Measurements from ENCODE around the gene PPP1R1C. TPM values are rescaled to one million over a fixed set of nuclear protein-coding genes. Genes with fewer than 3 reads are reported as not detected.
"Not testable (repeated sequence)": the region's sequence is repeated elsewhere in the genome, so short reads cannot be mapped to it uniquely, and the experiment has no call there.

Gene PPP1R1C
- total RNA-seq, 1 experiment from 2014 or later = 2.0 TPM

- in situ Hi-C loops (cut with HindIII; ENCODE audit: low pct_unique_long_range_greater_than_20kb, low sequenced_read_pairs) = no loop called here
- no peak for DNase-seq (ENCODE audit: low read depth, low spot score)
These were observed 12.6 kb downstream of the PPP1R1C start for GRCh38 chr2:181998041-181998835.

- in situ Hi-C loops (cut with HindIII; ENCODE audit: low pct_unique_long_range_greater_than_20kb, low sequenced_read_pairs) = no loop called here
- no peak for DNase-seq (ENCODE audit: low read depth, low spot score)
These were observed 13.4 kb downstream of the PPP1R1C start for GRCh38 chr2:181998891-181999654.

- in situ Hi-C loops (cut with HindIII; ENCODE audit: low pct_unique_long_range_greater_than_20kb, low sequenced_read_pairs) = no loop called here
- DNase-seq (ENCODE audit: low read depth, low spot score) = no peak
These were observed 14.3 kb downstream of the PPP1R1C start for GRCh38 chr2:181999911-182000310.

- no peak for DNase-seq (ENCODE audit: low read depth, low spot score)
- in situ Hi-C loops (cut with HindIII; ENCODE audit: low pct_unique_long_range_greater_than_20kb, low sequenced_read_pairs) = no loop called here
These were observed 19.4 kb downstream of the PPP1R1C start for GRCh38 chr2:182004945-182005520.

DNA sequence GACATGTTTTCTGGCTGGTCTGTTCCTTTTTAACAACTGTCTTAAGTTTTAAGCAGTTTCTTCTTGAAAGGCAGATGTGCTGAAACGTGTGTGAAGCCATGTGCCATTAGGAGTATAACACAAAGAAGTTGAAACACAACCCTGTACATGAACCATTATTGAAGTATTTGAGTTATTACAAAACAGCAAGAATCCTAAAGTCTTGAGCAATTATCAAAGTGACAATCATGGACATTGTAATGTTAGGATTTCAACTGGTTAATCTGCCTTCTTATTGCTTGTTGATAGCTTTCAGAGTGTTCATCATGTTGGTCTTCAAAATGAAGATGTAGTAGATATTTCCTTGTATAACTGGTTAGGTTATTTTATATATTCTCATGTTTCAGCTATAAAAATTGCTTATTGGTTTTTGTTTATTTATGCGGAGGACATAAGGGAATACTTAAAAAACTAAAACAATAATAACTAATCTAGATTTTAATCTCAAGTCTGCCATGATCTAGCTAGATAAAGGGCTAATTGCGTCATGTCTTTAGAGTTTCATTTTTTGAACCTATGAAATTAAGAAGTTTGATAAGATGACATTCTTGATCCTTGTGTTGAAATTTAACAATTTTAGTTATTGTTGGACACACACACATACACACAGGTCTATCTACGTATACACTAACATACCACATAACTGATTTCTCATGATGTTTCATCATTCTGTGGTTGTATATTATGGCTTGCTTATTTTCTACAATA is 21.1 kb downstream of the PPP1R1C start:
- in situ Hi-C loops (cut with HindIII; ENCODE audit: low pct_unique_long_range_greater_than_20kb, low sequenced_read_pairs) = no loop called here
- DNase-seq (ENCODE audit: low read depth, low spot score) = no peak

- no peak for DNase-seq (ENCODE audit: low read depth, low spot score)
- in situ Hi-C loops (cut with HindIII; ENCODE audit: low pct_unique_long_range_greater_than_20kb, low sequenced_read_pairs) = no loop called here
These were observed 28.6 kb downstream of the PPP1R1C start for GRCh38 chr2:182014284-182014683.

DNA sequence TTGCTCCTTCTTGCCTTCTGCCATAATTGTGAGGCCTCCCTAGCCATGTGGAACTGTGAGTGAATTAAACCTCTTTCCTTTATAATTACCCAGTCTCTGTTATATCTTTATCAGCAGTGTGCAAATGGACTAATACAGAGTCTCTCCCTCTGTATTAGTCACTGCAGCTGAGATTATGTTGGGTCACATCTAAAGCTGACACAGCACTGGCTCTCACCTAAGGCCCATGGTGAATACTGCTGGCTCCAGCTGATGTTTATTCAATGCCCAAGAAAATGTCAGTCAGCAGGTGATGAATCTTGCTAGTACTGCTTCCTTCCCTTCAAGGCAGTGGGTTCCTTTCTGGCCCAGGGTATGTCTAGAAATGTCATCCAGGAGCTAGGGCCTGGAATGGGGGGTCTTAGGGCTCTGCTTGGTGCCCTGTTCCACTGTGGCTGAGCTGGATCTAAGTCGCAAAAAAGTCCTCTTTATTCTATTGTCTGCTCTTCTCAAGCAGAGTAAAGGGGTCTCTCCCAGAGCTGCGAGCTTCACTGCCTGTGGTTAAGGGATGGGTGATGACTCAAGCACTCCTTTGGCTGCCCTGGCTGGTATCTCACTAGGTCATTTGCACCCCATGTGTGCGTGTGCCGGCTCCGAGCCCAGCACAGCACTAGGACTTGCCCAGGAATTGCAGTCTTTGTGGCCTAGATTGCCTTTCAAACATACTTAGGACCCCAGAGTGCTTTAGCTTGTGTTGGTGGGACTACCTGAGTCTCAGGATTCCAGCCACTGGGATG is 29.9 kb downstream of the PPP1R1C start:
- no peak for DNase-seq (ENCODE audit: low read depth, low spot score)
- in situ Hi-C loops (cut with HindIII; ENCODE audit: low pct_unique_long_range_greater_than_20kb, low sequenced_read_pairs) = no loop called here

- DNase-seq (ENCODE audit: low read depth, low spot score) = no peak
- in situ Hi-C loops (cut with HindIII; ENCODE audit: low pct_unique_long_range_greater_than_20kb, low sequenced_read_pairs) = no loop called here
These were observed 32.6 kb downstream of the PPP1R1C start for GRCh38 chr2:182018218-182018617.

- DNase-seq (ENCODE audit: low read depth, low spot score) = no peak
- in situ Hi-C loops (cut with HindIII; ENCODE audit: low pct_unique_long_range_greater_than_20kb, low sequenced_read_pairs) = no loop called here
These were observed 34.1 kb downstream of the PPP1R1C start for GRCh38 chr2:182019731-182020130.

DNA sequence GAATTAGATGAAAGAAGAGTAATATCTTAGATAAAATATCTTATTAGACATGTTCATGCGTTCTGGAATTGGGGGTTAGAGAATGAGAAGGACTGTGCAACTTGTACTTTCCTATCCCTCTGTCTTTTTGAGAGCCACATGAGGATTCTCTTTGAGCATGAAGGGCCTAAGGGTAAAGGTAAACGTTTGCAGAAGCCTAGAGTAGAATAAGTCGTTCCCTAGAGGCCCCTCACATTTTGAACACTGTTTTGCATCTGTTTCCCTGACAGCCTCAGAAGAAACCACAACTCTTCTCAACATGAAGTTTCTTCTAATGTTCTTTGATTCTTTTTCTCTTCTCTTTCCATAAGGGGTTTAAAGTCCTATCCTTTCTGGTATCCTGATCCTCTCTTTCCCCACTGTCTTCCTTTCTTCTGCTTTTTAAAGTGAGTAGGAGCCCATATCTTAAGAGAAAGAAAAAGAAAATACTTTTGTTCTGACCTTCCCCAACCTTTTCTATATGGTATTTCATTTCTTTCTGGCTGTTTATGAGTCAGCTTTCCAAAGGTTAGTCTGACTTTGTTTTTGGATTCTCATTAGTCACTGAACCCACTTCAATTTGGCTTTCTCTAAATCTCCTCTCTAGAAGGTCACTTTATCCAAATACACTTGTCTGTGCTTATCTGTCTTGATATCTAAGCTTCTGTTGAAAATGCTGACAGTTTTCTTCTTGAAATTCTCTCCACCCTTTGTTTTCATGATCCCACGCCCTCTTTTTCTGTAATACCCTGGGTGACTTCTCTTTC is 34.8 kb downstream of the PPP1R1C start:
- no peak for DNase-seq (ENCODE audit: low read depth, low spot score)
- in situ Hi-C loops (cut with HindIII; ENCODE audit: low pct_unique_long_range_greater_than_20kb, low sequenced_read_pairs) = no loop called here

DNA sequence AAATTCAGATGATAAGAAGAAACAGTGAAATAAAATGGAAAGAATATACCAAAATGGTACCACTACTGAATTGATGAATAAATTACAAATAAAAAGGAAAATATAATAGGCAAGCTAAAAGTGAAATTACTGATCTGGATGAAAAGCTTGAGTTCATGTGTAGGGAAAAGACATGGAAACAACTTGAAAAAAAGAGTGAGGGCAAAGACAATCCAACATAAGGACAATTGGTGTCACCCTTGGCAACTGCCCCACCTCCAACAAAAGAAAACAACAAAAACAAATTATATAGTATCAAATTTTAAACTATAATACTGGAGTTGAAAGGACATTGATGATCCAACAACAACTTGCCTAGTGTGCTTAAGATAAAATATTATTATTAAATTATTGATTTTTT is 37.6 kb downstream of the PPP1R1C start:
- in situ Hi-C loops (cut with HindIII; ENCODE audit: low pct_unique_long_range_greater_than_20kb, low sequenced_read_pairs) = no loop called here
- no peak for DNase-seq (ENCODE audit: low read depth, low spot score)

DNA sequence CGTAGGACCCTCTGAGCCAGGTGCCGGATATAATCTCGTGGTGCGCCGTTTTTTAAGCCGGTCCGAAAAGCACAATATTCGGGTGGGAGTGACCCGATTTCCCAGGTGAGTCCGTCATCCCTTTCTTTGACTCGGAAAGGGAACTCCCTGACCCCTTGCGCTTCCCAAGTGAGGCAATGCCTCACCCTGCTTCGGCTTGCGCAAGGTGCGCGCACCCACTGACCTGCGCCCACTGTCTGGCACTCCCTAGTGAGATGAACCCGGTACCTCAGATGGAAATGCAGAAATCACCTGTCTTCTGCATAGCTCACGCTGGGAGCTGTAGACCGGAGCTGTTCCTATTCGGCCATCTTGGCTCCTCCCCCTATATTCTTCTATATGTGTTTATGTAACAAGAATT is 45.2 kb downstream of the PPP1R1C start:
- in situ Hi-C loops (cut with HindIII; ENCODE audit: low pct_unique_long_range_greater_than_20kb, low sequenced_read_pairs); DNase-seq (ENCODE audit: low read depth, low spot score): not testable (repeated sequence)

GRCh38 chr2:182031956-182032355 is 46.3 kb downstream of the PPP1R1C start:
- DNase-seq (ENCODE audit: low read depth, low spot score) = no peak
- in situ Hi-C loops (cut with HindIII; ENCODE audit: low pct_unique_long_range_greater_than_20kb, low sequenced_read_pairs) = no loop called here

DNA sequence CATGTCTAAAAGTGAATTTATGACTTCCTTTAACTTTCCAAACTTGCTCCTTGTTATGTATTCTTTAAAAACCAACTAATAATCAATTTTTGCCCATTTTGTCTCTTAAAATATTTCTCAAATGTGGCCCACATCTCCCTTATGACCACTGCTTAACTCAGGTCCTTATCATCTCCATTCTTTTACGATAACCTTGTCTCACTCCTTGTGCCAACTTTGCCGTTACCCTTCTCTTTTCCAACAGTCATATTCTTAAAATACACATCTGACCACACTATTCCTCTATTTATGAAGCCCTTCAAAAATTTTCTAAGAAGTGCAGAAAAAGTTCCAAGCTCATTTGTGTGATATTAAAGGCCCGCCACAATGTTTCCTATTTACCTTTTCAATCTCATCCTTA is 47.8 kb downstream of the PPP1R1C start:
- in situ Hi-C loops (cut with HindIII; ENCODE audit: low pct_unique_long_range_greater_than_20kb, low sequenced_read_pairs) = no loop called here
- DNase-seq (ENCODE audit: low read depth, low spot score) = no peak

- in situ Hi-C loops (cut with HindIII; ENCODE audit: low pct_unique_long_range_greater_than_20kb, low sequenced_read_pairs) = no loop called here
- DNase-seq (ENCODE audit: low read depth, low spot score) = no peak
These were observed 52.9 kb downstream of the PPP1R1C start for GRCh38 chr2:182038576-182038975.

DNA sequence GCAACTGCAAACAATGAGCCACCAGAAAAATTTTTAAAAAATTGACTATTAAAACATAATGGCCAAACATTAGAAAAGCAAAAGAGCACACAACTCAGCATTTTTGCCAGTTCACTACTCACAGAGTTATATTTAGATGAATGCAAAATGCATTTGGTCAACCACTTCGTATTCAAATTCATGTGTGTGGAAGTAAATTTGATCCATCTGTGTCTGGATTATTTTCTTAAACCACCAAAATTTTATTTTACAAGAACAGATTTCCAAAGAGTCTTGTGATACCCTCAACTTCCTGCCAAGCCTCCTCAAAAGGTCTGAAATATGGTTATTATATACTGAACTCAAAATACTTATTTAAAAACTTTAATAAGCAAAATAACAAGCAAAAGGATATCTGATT is 57.4 kb downstream of the PPP1R1C start:
- in situ Hi-C loops (cut with HindIII; ENCODE audit: low pct_unique_long_range_greater_than_20kb, low sequenced_read_pairs) = no loop called here
- DNase-seq (ENCODE audit: low read depth, low spot score) = no peak

DNA sequence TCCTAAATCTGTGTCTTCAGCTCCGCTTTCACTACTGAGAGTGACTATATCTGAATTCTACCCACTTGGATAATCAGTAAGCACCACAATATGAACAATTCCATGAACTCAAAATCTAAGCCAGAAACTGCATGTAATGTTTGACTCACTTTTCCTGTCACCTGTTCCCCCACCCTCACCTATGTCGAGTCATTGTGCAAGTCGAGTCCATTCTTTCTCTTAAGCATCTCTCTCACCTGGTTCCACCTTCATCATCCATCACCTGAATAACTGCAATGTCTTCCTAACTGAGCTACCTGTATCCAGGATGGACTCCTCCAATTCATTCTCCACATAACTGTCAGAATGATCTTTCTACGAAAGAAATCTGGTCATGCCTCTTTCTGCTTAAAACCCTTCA is 58.2 kb downstream of the PPP1R1C start:
- in situ Hi-C loops (cut with HindIII; ENCODE audit: low pct_unique_long_range_greater_than_20kb, low sequenced_read_pairs) = no loop called here
- DNase-seq (ENCODE audit: low read depth, low spot score) = no peak
